Mesothelial cell of epicardium (in vitro differentiated cells): ENCODE data around the gene IZUMO3. TPM values are rescaled to one million over a fixed set of nuclear protein-coding genes. Genes with fewer than 3 reads are reported as not detected.
A peak's percentile ranks its signal among the peaks of the same experiment; 100 is the strongest.
"Not testable (repeated sequence)": the region's sequence is repeated elsewhere in the genome, so short reads cannot be mapped to it uniquely, and the experiment has no call there.

ENCODE experiments used
- DNase-seq, 2 experiments: peaks; one replicate each; pipeline ENCODE4 v3.0.0; 2021; ENCODE audit warnings: low spot score in 2 of 2; ENCODE audit not compliant: unreplicated experiment in 2 of 2
- H3K27ac Mint-ChIP-seq: 2 replicates; pipeline ENCODE4 v1.8.0; 2021; ENCODE audit warnings: mixed read lengths
- H3K27me3 Mint-ChIP-seq: 2 replicates; pipeline ENCODE4 v1.8.0; 2021; ENCODE audit warnings: low read depth, mixed read lengths
- H3K36me3 Mint-ChIP-seq: 2 replicates; pipeline ENCODE4 v1.8.0; 2021; ENCODE audit warnings: mixed read lengths
- H3K4me1 Mint-ChIP-seq: 2 replicates; pipeline ENCODE4 v1.8.0; 2021; ENCODE audit warnings: mixed read lengths
- H3K4me3 Mint-ChIP-seq: 2 replicates; pipeline ENCODE4 v1.8.0; 2021; ENCODE audit warnings: mild to moderate bottlenecking, moderate library complexity, mixed read lengths
- H3K9me3 Mint-ChIP-seq: 2 replicates; pipeline ENCODE4 v1.8.0; 2021; ENCODE audit warnings: mixed read lengths
- CTCF ChIP-seq: fragments of 200-600 bp; sonication (generic); IDR thresholded peaks from one replicate; pipeline ENCODE4 v1.5.0; 2021; ENCODE audit warnings: antibody characterized with exemption; ENCODE audit not compliant: unreplicated experiment
- total RNA-seq: library from RNA; stranded (reverse); gene quantifications from 3 replicates; pipeline ENCODE4 v1.2.1, GENCODE V29; 2021

Gene IZUMO3, protein sequence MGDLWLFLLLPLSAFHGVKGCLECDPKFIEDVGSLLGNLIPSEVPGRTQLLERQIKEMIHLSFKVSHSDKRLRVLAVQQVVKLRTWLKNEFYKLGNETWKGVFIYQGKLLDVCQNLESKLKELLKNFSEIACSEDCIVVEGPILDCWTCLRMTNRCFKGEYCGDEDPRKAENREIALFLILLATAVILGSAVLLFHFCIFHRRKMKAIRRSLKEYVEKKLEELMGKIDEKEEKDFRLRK
- total RNA-seq: not detected in 3 replicates

GRCh38 chr9:24545847-24546522 is at the start of gene IZUMO3:
TSS of gene IZUMO3 (minus strand) at chr9:24545897. CDS start at chr9:24545649, 248 bp downstream.
- Mint-ChIP-seq H3K4me1 (no peaks in the 10 kb centered on the region), H3K27me3 (no peaks in the 10 kb centered on the region), H3K9me3 (no peaks in the 10 kb centered on the region), H3K36me3 (no peaks in the 10 kb centered on the region), H3K4me3 (no peak within 1 kb of the TSS), H3K27ac (no peak within 1 kb of the TSS)
- TF ChIP-seq CTCF: no peak
- no peak for DNase-seq

- no peak for TF ChIP-seq CTCF
- Mint-ChIP-seq H3K36me3 (no peaks in the 10 kb centered on the region), H3K4me1 (peaks cover 3% of the 10 kb centered on the region), H3K27me3 (peaks cover 4% of the 10 kb centered on the region), H3K9me3 (no peaks in the 10 kb centered on the region), H3K4me3 (no peak overlapping the region), H3K27ac (no peak overlapping the region)
- no peak for DNase-seq
Observed at GRCh38 chr9:24594234-24594850, 48.6 kb upstream of the IZUMO3 start.

- Mint-ChIP-seq H3K4me3 (no peak overlapping the region), H3K36me3 (no peaks in the 10 kb centered on the region), H3K4me1 (peaks cover 3% of the 10 kb centered on the region), H3K9me3 (peaks cover 20% of the 10 kb centered on the region), H3K27ac (no peak overlapping the region), H3K27me3 (no peaks in the 10 kb centered on the region)
- no peak for DNase-seq
- TF ChIP-seq CTCF: no peak
Observed at GRCh38 chr9:24590432-24590831, 44.7 kb upstream of the IZUMO3 start.

GRCh38 chr9:24587883-24588282 is 42.2 kb upstream of the IZUMO3 start:
- H3K4me1 Mint-ChIP-seq: peaks cover 3% of the 10 kb centered on the region
- H3K36me3 Mint-ChIP-seq: no peaks in the 10 kb centered on the region
- DNase-seq: no peak
- no peak overlapping the region for H3K27ac Mint-ChIP-seq
- no peak for TF ChIP-seq CTCF
- peaks cover 27% of the 10 kb centered on the region for H3K9me3 Mint-ChIP-seq
- no peaks in the 10 kb centered on the region for H3K27me3 Mint-ChIP-seq
- H3K4me3 Mint-ChIP-seq: no peak overlapping the region

DNA sequence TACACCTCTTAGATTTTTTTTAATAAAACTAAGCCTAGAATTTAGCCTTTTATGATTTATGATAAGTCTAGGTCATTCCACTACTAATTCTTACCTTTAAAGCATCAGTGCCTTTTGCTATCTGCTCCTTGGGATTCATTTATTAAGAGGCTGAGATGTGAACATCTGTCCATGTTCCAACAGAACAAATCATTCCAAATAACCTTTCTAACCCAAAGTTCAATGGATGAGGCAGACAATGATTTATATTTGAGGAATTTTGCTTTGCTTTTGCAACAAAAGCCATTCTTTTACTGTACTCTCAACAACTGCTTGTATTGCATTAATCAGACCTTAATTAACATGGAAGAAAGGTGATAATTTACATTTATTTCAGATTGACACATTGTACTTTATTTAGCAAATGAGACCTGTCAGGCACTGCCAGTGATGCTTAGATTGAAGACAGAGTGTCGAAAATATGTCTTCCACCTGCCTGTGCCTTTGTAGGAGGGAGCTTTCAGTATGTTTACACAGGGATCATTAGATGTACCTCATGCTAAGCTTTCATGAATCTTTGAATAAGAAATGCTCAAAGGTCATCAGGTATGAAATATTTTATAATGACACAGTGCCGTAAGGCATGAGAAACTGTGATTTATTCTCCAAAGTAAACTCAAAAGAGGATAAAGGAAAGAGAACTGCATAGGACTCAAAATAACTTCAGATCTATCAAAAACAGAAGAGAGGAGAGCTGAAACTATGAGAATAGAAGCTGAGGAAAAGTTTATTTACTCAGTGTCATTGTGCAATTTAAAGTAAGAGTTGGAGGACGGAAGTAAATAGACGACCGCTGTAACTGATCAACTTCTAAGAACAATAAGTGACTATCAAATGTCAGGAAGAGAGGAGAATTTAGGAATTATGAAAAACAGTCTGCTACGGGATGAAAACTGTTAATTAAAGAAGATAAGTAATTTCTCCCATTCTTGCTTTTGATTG is 36.7 kb upstream of the IZUMO3 start:
- no peak for TF ChIP-seq CTCF
- Mint-ChIP-seq H3K4me1 (peaks cover 9% of the 10 kb centered on the region), H3K9me3 (peaks cover 33% of the 10 kb centered on the region), H3K36me3 (no peaks in the 10 kb centered on the region), H3K4me3 (no peak overlapping the region), H3K27me3 (no peaks in the 10 kb centered on the region), H3K27ac (no peak overlapping the region)
- DNase-seq: no peak

- Mint-ChIP-seq H3K4me3 (peak overlapping the region; percentile 44), H3K9me3 (peaks cover 14% of the 10 kb centered on the region)
- H3K4me1 Mint-ChIP-seq, H3K36me3 Mint-ChIP-seq, H3K27ac Mint-ChIP-seq, H3K27me3 Mint-ChIP-seq, DNase-seq: not testable (repeated sequence)
Observed at GRCh38 chr9:24580005-24580404, 34.3 kb upstream of the IZUMO3 start.
